HEK293 (cell line): Measurements from ENCODE around the gene PNPLA3.

Source experiments
- CTCF ChIA-PET: fragments of 350-600 bp; formaldehyde crosslinking; extraction: SDS; loops from one replicate; lab custom pipeline; 2021; ENCODE audit warnings: antibody characterized with exemption; lab: Yijun Ruan, JAX
- POLR2A ChIA-PET: fragments of 300-600 bp; formaldehyde crosslinking; extraction: SDS; loops from one replicate; lab custom pipeline; 2020; ENCODE audit warnings: antibody characterized with exemption, inconsistent platforms; lab: Yijun Ruan, JAX
- H3K27ac ChIP-seq: fragments of 200-500 bp; sonication (Bioruptor generic); 2 replicates; pipeline ENCODE4 v1.5.1; 2014; ENCODE audit warnings: low read depth, low read length, control low read depth, inconsistent platforms; ENCODE audit errors: extremely low read depth
- H3K36me3 ChIP-seq, 2 experiments: fragments of 200-500 bp in 1 of 2; sonication (Bioruptor generic) in 1 of 2; 1 replicate in 1 of 2; 2 replicates in 1 of 2; pipeline ENCODE4 v1.5.1; 2014 to 2017; ENCODE audit warnings: inconsistent platforms in 2 of 2, low read length in 2 of 2; ENCODE audit not compliant: control insufficient read depth in 2 of 2, insufficient read depth in 1 of 2
- H3K4me1 ChIP-seq: fragments of 200-500 bp; sonication (Bioruptor generic); 2 replicates; pipeline ENCODE4 v1.5.1; 2014; ENCODE audit warnings: mild to moderate bottlenecking, low read length, inconsistent platforms; ENCODE audit not compliant: control insufficient read depth, insufficient read depth
- H3K4me3 ChIP-seq: 2 replicates; pipeline ENCODE4 v1.5.1; 2011; ENCODE audit warnings: low read depth, mild to moderate bottlenecking, control low read depth, low read length, moderate library complexity
- H3K9me3 ChIP-seq: fragments of 200-500 bp; sonication (Bioruptor generic); 2 replicates; pipeline ENCODE4 v1.5.1; 2014; ENCODE audit warnings: low read depth, low read length, inconsistent platforms; ENCODE audit not compliant: control insufficient read depth, insufficient read depth
- AEBP2 ChIP-seq: fragments of 450-650 bp; formaldehyde crosslinking; IDR thresholded peaks from 2 replicates; pipeline ENCODE4 v1.5.1; 2016; ENCODE audit warnings: missing biosample characterization, missing genetic modification characterization, borderline replicate concordance
- BCL11B ChIP-seq: fragments of 450-650 bp; formaldehyde crosslinking; IDR thresholded peaks from 2 replicates; pipeline ENCODE4 v1.5.1; 2016; ENCODE audit warnings: low read depth, missing biosample characterization, missing genetic modification characterization
- CTCF ChIP-seq: fragments of 450-650 bp; formaldehyde crosslinking; IDR thresholded peaks from 2 replicates; pipeline ENCODE4 v1.5.1; 2016; ENCODE audit warnings: missing biosample characterization, missing genetic modification characterization
- EGR2 ChIP-seq: fragments of 450-650 bp; formaldehyde crosslinking; IDR thresholded peaks from 2 replicates; pipeline ENCODE4 v1.5.1; 2016; ENCODE audit warnings: low read depth, missing biosample characterization, missing genetic modification characterization
- GLIS2 ChIP-seq: fragments of 450-650 bp; formaldehyde crosslinking; IDR thresholded peaks from 2 replicates; pipeline ENCODE4 v1.5.1; 2016; ENCODE audit warnings: missing biosample characterization, missing genetic modification characterization
- HOXA7 ChIP-seq: sonication (generic); formaldehyde crosslinking; IDR thresholded peaks from 2 replicates; pipeline ENCODE4 v1.8.1; 2022; ENCODE audit warnings: missing genetic modification reagents, borderline replicate concordance
- PRDM10 ChIP-seq: fragments of 450-650 bp; formaldehyde crosslinking; IDR thresholded peaks from 2 replicates; pipeline ENCODE4 v1.5.1; 2016; ENCODE audit warnings: missing biosample characterization, missing genetic modification characterization
- TRIM28 ChIP-seq: IDR thresholded peaks from 2 replicates; pipeline ENCODE4 v1.6.1; 2011; ENCODE audit warnings: low read length, control low read depth, borderline replicate concordance
- ZBTB1 ChIP-seq: fragments of 450-650 bp; formaldehyde crosslinking; IDR thresholded peaks from 2 replicates; pipeline ENCODE4 v1.5.1; 2016; ENCODE audit warnings: missing biosample characterization, missing genetic modification characterization
- ZFP3 ChIP-seq: fragments of 450-650 bp; formaldehyde crosslinking; IDR thresholded peaks from 2 replicates; pipeline ENCODE4 v1.5.1; 2016; ENCODE audit warnings: low read depth, missing biosample characterization, missing genetic modification characterization
- ZFP69B ChIP-seq: fragments of 450-650 bp; formaldehyde crosslinking; IDR thresholded peaks from 2 replicates; pipeline ENCODE4 v1.5.1; 2016; ENCODE audit warnings: missing biosample characterization, missing genetic modification characterization
- ZNF148 ChIP-seq: fragments of 450-650 bp; formaldehyde crosslinking; IDR thresholded peaks from 2 replicates; pipeline ENCODE4 v1.5.0; 2017; ENCODE audit warnings: missing biosample characterization, missing genetic modification characterization, borderline replicate concordance
- ZNF155 ChIP-seq: fragments of 450-650 bp; formaldehyde crosslinking; IDR thresholded peaks from 2 replicates; pipeline ENCODE4 v1.5.1; 2016; ENCODE audit warnings: missing biosample characterization, missing genetic modification characterization
- ZNF280D ChIP-seq: fragments of 450-650 bp; formaldehyde crosslinking; IDR thresholded peaks from 2 replicates; pipeline ENCODE4 v1.5.1; 2016; ENCODE audit warnings: missing biosample characterization, missing genetic modification characterization
- ZNF549 ChIP-seq: fragments of 450-650 bp; IDR thresholded peaks from 2 replicates; pipeline ENCODE4 v1.5.1; 2018; ENCODE audit warnings: missing biosample characterization, missing genetic modification characterization, mild to moderate bottlenecking, inconsistent platforms, moderate library complexity
- ZNF580 ChIP-seq: fragments of 450-650 bp; formaldehyde crosslinking; IDR thresholded peaks from 2 replicates; pipeline ENCODE4 v1.5.1; 2016; ENCODE audit warnings: missing biosample characterization, missing genetic modification characterization
- ZNF654 ChIP-seq: fragments of 450-650 bp; formaldehyde crosslinking; IDR thresholded peaks from 2 replicates; pipeline ENCODE4 v1.5.1; 2016; ENCODE audit warnings: low read depth, missing biosample characterization, missing genetic modification characterization
- ZNF785 ChIP-seq: fragments of 450-650 bp; formaldehyde crosslinking; IDR thresholded peaks from 2 replicates; pipeline ENCODE4 v1.5.1; 2016; ENCODE audit warnings: missing biosample characterization, missing genetic modification characterization
- ZNF843 ChIP-seq: fragments of 450-650 bp; formaldehyde crosslinking; IDR thresholded peaks from 2 replicates; pipeline ENCODE4 v1.5.1; 2016; ENCODE audit warnings: missing biosample characterization, missing genetic modification characterization

PNPLA3 gene

GRCh38 chr22:43993072-43993760 lies 69.6 kb downstream of the PNPLA3 start:
- H3K4me1 ChIP-seq, result no peaks in the 10 kb centered on the region
- peaks cover 31 to 95% of the 10 kb centered on the region in 2 experiments for H3K36me3 ChIP-seq
- no peak overlapping the region for H3K4me3 ChIP-seq
- no peak overlapping the region for H3K27ac ChIP-seq
- no peaks in the 10 kb centered on the region for H3K9me3 ChIP-seq
- TF ChIP-seq AEBP2 (tag by site-specific recombination) (no peak), PRDM10 (0 out of 2 replicates have a peak, but pooled peaks have one; percentile 35), CTCF (tag by site-specific recombination) (peak; percentile 46; the same call in 1 of the 2 replicates), ZFP69B (tag by site-specific recombination) (no peak), TRIM28 (no peak), EGR2 (tag by site-specific recombination) (0 out of 2 replicates have a peak, but pooled peaks have one; percentile 21), BCL11B (tag by site-specific recombination) (no peak), GLIS2 (tag by site-specific recombination) (no peak), HOXA7 (no peak), ZFP3 (tag by site-specific recombination) (no peak), ZNF654 (tag by site-specific recombination) (peak; percentile 73), ZNF148 (tag by site-specific recombination) (no peak)
- ChIA-PET POLR2A (interaction anchor here (0.8 kb wide), 1 partner anchor 93 kb away, joined by 3 read pairs; no protein-coding TSS in a partner anchor), CTCF (interaction anchor here (0.5 to 4.7 kb wide), 69 partner anchors 8 to 1800 kb away, joined by 3 to 120 read pairs (median 4); no protein-coding TSS in a partner anchor)

GRCh38 chr22:43994006-43994405 lies 70.4 kb downstream of the PNPLA3 start:
- Histone ChIP-seq H3K9me3 (no peaks in the 10 kb centered on the region), H3K36me3 (peaks cover 26 to 95% of the 10 kb centered on the region in 2 experiments)
- TF ChIP-seq ZNF155 (no peak), ZBTB1 (tag by site-specific recombination) (no peak), ZNF580 (tag by site-specific recombination) (no peak), ZNF280D (tag by site-specific recombination) (no peak), ZNF549 (no peak), ZNF843 (no peak), ZNF785 (no peak)
- TF ChIP-seq, all 188 proteins: peak for 0
- ChIA-PET CTCF (interaction anchor here (0.5 to 4.7 kb wide), 39 partner anchors 9 to 691 kb away, joined by 3 to 120 read pairs (median 6); no protein-coding TSS in a partner anchor), POLR2A (no interaction called here)
- no peak overlapping the region for H3K4me3 ChIP-seq
- H3K27ac ChIP-seq, result no peak overlapping the region
- H3K4me1 ChIP-seq, result no peaks in the 10 kb centered on the region
